Measurements from ENCODE around the gene COA7. TPM values are rescaled to one million over a fixed set of nuclear protein-coding genes. Genes with fewer than 3 reads are reported as not detected.

Gene COA7
- total and polyA plus RNA-seq, 4 donors: 4.7 to 14.1 (median 8.7) TPM

DNA sequence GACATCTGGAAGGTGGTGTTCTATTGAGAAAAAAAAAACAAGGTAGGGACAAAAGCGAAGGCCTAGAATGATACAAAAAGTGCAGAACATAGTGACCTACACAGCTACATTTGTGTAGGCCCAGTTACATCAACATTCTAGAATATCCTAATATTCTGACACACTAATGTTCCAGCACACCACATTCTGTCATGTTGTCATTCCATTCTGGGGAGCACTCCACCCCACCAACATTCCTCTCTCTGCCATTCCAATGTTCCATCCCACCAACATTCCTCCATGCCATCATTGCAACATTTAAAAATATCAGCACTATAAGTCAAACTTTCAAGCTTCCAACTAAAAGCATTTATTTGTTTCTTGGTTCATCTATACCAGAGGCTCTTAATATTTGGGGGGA, 28.5 kb downstream of the COA7 start:
- Histone ChIP-seq H3K4me1 (ENCODE audit: control insufficient read depth in 4 of 4, insufficient read depth in 4 of 4, low read length in 3 of 4) (no peaks in the 10 kb centered on the region), H3K9me3 (ENCODE audit: control insufficient read depth in 4 of 4, low read length in 3 of 4) (no peaks in the 10 kb centered on the region), H3K27me3 (ENCODE audit: control insufficient read depth in 4 of 4, insufficient read depth in 4 of 4, low read length in 3 of 4) (no peaks in the 10 kb centered on the region), H3K36me3 (ENCODE audit: control insufficient read depth in 4 of 4, insufficient read depth in 3 of 4, low read depth in 1 of 4, low read length in 3 of 4) (no peaks in the 10 kb centered on the region), H3K4me3 (ENCODE audit: low read depth in 1 of 3, low read length in 3 of 3) (no peak overlapping the region), H3K9ac (ENCODE audit: low read depth in 1 of 2, low read length in 2 of 2) (no peak overlapping the region), H3K27ac (ENCODE audit: low read depth in 1 of 2, low read length in 2 of 2) (no peak overlapping the region)
- TF ChIP-seq, protein P1, sequence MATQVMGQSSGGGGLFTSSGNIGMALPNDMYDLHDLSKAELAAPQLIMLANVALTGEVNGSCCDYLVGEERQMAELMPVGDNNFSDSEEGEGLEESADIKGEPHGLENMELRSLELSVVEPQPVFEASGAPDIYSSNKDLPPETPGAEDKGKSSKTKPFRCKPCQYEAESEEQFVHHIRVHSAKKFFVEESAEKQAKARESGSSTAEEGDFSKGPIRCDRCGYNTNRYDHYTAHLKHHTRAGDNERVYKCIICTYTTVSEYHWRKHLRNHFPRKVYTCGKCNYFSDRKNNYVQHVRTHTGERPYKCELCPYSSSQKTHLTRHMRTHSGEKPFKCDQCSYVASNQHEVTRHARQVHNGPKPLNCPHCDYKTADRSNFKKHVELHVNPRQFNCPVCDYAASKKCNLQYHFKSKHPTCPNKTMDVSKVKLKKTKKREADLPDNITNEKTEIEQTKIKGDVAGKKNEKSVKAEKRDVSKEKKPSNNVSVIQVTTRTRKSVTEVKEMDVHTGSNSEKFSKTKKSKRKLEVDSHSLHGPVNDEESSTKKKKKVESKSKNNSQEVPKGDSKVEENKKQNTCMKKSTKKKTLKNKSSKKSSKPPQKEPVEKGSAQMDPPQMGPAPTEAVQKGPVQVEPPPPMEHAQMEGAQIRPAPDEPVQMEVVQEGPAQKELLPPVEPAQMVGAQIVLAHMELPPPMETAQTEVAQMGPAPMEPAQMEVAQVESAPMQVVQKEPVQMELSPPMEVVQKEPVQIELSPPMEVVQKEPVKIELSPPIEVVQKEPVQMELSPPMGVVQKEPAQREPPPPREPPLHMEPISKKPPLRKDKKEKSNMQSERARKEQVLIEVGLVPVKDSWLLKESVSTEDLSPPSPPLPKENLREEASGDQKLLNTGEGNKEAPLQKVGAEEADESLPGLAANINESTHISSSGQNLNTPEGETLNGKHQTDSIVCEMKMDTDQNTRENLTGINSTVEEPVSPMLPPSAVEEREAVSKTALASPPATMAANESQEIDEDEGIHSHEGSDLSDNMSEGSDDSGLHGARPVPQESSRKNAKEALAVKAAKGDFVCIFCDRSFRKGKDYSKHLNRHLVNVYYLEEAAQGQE (IDR thresholded peaks at IDR 0.05): no peak
- no peak for TF ChIP-seq HNF4A (conservative IDR thresholded peaks at IDR 0.05)
- TF ChIP-seq MAX (IDR thresholded peaks at IDR 0.05): no peak
- no peak for TF ChIP-seq JUND (IDR thresholded peaks at IDR 0.05)
- no peak for TF ChIP-seq RXRA (IDR thresholded peaks at IDR 0.05)
- TF ChIP-seq, protein P2, sequence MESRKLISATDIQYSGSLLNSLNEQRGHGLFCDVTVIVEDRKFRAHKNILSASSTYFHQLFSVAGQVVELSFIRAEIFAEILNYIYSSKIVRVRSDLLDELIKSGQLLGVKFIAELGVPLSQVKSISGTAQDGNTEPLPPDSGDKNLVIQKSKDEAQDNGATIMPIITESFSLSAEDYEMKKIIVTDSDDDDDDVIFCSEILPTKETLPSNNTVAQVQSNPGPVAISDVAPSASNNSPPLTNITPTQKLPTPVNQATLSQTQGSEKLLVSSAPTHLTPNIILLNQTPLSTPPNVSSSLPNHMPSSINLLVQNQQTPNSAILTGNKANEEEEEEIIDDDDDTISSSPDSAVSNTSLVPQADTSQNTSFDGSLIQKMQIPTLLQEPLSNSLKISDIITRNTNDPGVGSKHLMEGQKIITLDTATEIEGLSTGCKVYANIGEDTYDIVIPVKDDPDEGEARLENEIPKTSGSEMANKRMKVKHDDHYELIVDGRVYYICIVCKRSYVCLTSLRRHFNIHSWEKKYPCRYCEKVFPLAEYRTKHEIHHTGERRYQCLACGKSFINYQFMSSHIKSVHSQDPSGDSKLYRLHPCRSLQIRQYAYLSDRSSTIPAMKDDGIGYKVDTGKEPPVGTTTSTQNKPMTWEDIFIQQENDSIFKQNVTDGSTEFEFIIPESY (IDR thresholded peaks at IDR 0.05): no peak
- TF ChIP-seq, protein P3, sequence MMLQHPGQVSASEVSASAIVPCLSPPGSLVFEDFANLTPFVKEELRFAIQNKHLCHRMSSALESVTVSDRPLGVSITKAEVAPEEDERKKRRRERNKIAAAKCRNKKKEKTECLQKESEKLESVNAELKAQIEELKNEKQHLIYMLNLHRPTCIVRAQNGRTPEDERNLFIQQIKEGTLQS (IDR thresholded peaks at IDR 0.05): no peak
- TF ChIP-seq EGR1 (IDR thresholded peaks at IDR 0.05; ENCODE audit: low read depth in 2 of 2): no peak
- TF ChIP-seq NR2F2 (IDR thresholded peaks at IDR 0.05): no peak
- no peak for TF ChIP-seq YY1 (IDR thresholded peaks at IDR 0.05)
- TF ChIP-seq, protein P4, sequence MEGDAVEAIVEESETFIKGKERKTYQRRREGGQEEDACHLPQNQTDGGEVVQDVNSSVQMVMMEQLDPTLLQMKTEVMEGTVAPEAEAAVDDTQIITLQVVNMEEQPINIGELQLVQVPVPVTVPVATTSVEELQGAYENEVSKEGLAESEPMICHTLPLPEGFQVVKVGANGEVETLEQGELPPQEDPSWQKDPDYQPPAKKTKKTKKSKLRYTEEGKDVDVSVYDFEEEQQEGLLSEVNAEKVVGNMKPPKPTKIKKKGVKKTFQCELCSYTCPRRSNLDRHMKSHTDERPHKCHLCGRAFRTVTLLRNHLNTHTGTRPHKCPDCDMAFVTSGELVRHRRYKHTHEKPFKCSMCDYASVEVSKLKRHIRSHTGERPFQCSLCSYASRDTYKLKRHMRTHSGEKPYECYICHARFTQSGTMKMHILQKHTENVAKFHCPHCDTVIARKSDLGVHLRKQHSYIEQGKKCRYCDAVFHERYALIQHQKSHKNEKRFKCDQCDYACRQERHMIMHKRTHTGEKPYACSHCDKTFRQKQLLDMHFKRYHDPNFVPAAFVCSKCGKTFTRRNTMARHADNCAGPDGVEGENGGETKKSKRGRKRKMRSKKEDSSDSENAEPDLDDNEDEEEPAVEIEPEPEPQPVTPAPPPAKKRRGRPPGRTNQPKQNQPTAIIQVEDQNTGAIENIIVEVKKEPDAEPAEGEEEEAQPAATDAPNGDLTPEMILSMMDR (IDR thresholded peaks at IDR 0.05; ENCODE audit: low read depth, low read length, missing input control): no peak
- TF ChIP-seq RAD21 (IDR thresholded peaks at IDR 0.05): no peak
- TF ChIP-seq SP1 (IDR thresholded peaks at IDR 0.05): no peak
- TF ChIP-seq GABPA (IDR thresholded peaks at IDR 0.05 in 1 of 2, conservative IDR thresholded peaks at IDR 0.05 in 1 of 2): no peak
- TF ChIP-seq FOXA2 (IDR thresholded peaks at IDR 0.05): no peak
- no peak for TF ChIP-seq HNF4G (IDR thresholded peaks at IDR 0.05)
- WGBS: 97% methylated on average over 1 of the region's 1 CpG
- DNase-seq (ENCODE audit: low spot score): no peak

DNA sequence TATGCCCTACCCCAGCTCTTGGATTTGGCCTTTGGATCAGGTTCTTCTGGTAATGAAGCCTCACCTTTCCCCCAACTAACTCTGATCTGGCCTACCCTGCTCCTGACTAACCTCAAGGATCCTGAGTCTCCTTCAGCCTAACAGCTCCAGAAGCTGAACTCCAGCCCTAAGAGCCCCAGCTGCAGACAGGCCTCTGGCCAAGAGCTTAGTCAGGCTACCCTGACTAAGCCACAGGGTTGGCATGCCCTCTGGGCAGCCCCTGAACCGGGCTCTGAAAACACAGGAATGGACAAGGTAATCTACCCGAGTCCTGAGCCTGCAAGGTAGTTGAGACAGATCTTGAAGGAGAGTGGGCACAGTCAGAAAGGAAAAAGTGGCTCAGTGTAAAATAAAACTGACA, 29.4 kb downstream of the COA7 start:
- 98% methylated on average over 2 of the region's 2 CpGs for whole genome bisulfite sequencing
- H3K9ac ChIP-seq (ENCODE audit: low read depth in 1 of 2, low read length in 2 of 2): no peak overlapping the region
- no peaks in the 10 kb centered on the region for H3K9me3 ChIP-seq (ENCODE audit: control insufficient read depth in 4 of 4, low read length in 3 of 4)
- DNase-seq (ENCODE audit: low spot score): no peak
- no peaks in the 10 kb centered on the region for H3K36me3 ChIP-seq (ENCODE audit: control insufficient read depth in 4 of 4, insufficient read depth in 3 of 4, low read depth in 1 of 4, low read length in 3 of 4)
- H3K4me1 ChIP-seq (ENCODE audit: control insufficient read depth in 4 of 4, insufficient read depth in 4 of 4, low read length in 3 of 4): no peaks in the 10 kb centered on the region
- H3K4me3 ChIP-seq (ENCODE audit: low read depth in 1 of 3, low read length in 3 of 3): no peak overlapping the region
- no peaks in the 10 kb centered on the region for H3K27me3 ChIP-seq (ENCODE audit: control insufficient read depth in 4 of 4, insufficient read depth in 4 of 4, low read length in 3 of 4)
- H3K27ac ChIP-seq (ENCODE audit: low read depth in 1 of 2, low read length in 2 of 2): no peak overlapping the region
- TF ChIP-seq EGR1 (IDR thresholded peaks at IDR 0.05; ENCODE audit: low read depth in 2 of 2): no peak
- no peak for TF ChIP-seq FOXA1 (IDR thresholded peaks at IDR 0.05)
- TF ChIP-seq NR2F2 (IDR thresholded peaks at IDR 0.05): no peak
- TF ChIP-seq FOXA2 (IDR thresholded peaks at IDR 0.05): no peak
- no peak for TF ChIP-seq SP1 (IDR thresholded peaks at IDR 0.05)
- no peak for TF ChIP-seq JUND (IDR thresholded peaks at IDR 0.05)
- TF ChIP-seq, protein P3 (IDR thresholded peaks at IDR 0.05): no peak
- TF ChIP-seq RXRA (IDR thresholded peaks at IDR 0.05): no peak
- TF ChIP-seq, protein P1 (IDR thresholded peaks at IDR 0.05): no peak
- TF ChIP-seq RAD21 (IDR thresholded peaks at IDR 0.05): no peak
- no peak for TF ChIP-seq MAX (IDR thresholded peaks at IDR 0.05)
- no peak for TF ChIP-seq HNF4G (IDR thresholded peaks at IDR 0.05)
